GM12801 (cell line): ENCODE measurements around the gene RAF1.

Experiments used
- TF ChIP-seq, protein P1 (sequence below): IDR thresholded peaks from one replicate; pipeline ENCODE4 v1.5.1; 2011; ENCODE audit warnings: control low read depth; ENCODE audit not compliant: insufficient read length; ENCODE audit errors: extremely low read depth

RAF1 gene

DNA sequence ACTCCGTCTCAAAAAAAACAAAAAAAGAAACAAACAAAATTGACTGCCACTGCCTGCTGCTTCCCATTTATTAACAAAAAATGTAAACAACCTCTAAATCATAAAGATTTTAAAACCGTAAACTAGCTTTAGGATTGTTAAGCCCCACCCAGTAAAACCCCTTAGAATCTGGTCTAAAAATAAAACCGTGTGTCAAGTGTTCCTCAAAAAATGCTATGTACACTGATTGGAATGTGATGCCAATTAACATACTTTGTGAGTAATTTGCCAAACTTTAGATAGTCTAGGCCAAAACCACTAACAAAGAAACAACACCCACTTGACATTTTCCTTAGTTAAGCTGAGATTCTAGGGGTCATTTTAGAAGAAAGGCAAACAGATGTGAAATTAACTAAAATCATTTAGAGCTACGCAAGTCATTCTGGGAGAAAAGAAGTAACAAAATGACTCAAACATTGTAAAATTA, 5.3 kb downstream of the RAF1 start:
- TF ChIP-seq, protein P1, sequence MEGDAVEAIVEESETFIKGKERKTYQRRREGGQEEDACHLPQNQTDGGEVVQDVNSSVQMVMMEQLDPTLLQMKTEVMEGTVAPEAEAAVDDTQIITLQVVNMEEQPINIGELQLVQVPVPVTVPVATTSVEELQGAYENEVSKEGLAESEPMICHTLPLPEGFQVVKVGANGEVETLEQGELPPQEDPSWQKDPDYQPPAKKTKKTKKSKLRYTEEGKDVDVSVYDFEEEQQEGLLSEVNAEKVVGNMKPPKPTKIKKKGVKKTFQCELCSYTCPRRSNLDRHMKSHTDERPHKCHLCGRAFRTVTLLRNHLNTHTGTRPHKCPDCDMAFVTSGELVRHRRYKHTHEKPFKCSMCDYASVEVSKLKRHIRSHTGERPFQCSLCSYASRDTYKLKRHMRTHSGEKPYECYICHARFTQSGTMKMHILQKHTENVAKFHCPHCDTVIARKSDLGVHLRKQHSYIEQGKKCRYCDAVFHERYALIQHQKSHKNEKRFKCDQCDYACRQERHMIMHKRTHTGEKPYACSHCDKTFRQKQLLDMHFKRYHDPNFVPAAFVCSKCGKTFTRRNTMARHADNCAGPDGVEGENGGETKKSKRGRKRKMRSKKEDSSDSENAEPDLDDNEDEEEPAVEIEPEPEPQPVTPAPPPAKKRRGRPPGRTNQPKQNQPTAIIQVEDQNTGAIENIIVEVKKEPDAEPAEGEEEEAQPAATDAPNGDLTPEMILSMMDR, result no peak

DNA sequence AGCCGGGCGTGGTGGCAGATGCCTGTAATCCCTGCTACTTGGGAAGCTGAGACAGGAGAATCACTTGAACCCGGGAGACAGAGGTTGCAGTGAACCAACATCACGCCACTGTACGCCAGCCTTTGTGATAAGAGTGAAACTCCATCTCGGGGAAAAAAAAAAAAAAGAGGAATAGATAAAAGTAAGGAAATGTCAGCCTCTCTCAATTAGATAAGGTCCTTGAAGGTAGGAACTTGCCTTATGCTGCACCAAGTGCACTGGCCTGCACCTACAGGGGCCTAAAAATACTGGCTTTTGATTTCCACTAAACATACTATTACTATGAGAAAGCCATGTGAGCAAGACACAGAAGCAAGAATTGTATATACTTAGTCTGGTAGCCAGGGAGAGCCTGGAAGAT, 7.1 kb downstream of the RAF1 start:
- TF ChIP-seq, protein P1, result no peak

GRCh38 chr3:12656193-12656592, 7.7 kb downstream of the RAF1 start:
- TF ChIP-seq, protein P1, result no peak

DNA sequence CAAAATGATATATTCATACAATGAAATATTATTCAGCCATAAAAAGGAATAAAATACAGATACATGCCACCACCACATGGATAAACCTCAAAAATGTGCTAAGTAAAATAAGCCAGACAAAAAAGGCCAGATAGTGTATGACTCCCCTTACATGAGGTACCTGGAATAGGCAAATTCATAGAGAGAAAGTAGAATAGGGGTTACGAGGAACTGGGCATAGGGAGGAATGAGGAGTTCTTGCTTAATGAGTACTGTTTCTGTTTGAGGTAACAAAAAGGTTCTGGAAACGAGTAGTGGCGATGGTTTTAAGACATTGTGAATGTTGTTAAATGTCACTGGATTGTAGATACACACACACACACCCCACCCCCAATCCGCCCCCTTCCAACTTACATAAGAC, 8.2 kb downstream of the RAF1 start:
- TF ChIP-seq, protein P1, result no peak

DNA sequence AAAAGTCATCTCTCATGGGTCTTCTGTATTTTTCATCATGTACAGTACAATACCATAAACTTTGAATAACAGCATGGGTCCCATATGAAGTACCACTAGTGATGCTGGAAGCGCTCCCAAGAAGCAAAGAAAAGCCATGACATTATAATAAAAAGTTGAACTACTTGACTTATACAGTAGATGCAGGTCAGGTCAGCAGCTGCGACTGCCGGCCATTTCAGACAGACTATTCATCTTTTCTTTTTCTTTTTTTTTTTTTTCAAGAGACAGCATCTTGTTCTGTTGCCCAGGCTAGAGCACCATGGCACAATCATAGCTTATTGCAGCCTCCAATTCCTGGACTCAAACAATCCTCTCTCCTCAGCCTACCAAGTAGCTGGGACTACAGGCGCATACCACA, 10.2 kb downstream of the RAF1 start:
- TF ChIP-seq, protein P1, result no peak

DNA sequence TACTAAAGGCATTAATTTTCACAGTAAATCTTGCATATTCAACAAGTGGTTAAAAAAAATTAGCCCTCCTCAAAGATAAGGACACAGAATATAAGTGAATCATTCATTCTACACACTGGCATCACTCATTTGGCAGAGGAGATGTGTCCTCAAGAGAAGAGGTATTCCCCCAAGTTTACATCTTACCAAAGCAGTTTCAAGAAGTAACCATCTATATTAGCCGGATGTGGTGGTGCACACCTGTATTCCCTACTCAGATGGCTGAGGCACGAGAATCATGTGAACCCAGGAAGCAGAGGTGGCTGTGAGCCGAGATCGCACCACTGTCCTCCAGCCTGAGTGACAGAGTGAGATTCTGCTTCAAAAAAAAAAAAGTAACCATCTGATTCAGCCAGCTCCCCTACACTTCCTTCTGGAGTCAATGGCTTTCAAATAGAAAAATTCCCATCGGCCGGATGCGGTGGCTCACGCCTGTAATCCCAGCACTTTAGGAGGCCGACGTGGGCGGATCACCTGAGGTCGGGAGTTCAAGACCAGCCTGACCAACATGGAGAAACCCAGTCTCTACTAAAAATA, 15.4 kb downstream of the RAF1 start:
- TF ChIP-seq, protein P1, result no peak

- TF ChIP-seq, protein P1, result no peak
Measured at GRCh38 chr3:12644331-12644937, 19.5 kb downstream of the RAF1 start.
